Stimulated activated naive B cell treated with anti-CD40 and anti-IgM and Interleukin-4, amounts not matched to agents 10 μg/mL and 1 μg/mL and 100 μg/mL, for 72 hours (primary cell): ENCODE results near the gene DISC1.

Source experiments
- ATAC-seq, 2 donors: fragments of 150-1000 bp; cut with Tn5 transposase; replicated peaks; 2 replicates each; pipeline ENCODE4 v1.10.0; 2021; ENCODE audit warnings: moderate library complexity in 1 of 2
- DNase-seq: peaks from one replicate; pipeline ENCODE4 v3.0.0; 2021
- H3K27ac Mint-ChIP-seq: one replicate; pipeline ENCODE4 v1.8.0; 2022; ENCODE audit warnings: mild to moderate bottlenecking, mixed read lengths
- H3K27me3 Mint-ChIP-seq, 2 donors: one replicate each; pipeline ENCODE4 v1.8.0; 2022; ENCODE audit warnings: mixed read lengths in 2 of 2
- H3K36me3 Mint-ChIP-seq, 2 donors: one replicate each; pipeline ENCODE4 v1.8.0; 2022; ENCODE audit warnings: mixed read lengths in 2 of 2, mild to moderate bottlenecking in 1 of 2
- H3K4me1 Mint-ChIP-seq, 2 donors: one replicate each; pipeline ENCODE4 v1.8.0; 2022; ENCODE audit warnings: mixed read lengths in 2 of 2, mild to moderate bottlenecking in 1 of 2
- H3K4me3 Mint-ChIP-seq, 2 donors: one replicate each; pipeline ENCODE4 v1.8.0; 2022; ENCODE audit warnings: mild to moderate bottlenecking in 2 of 2, mixed read lengths in 2 of 2, moderate library complexity in 1 of 2
- H3K9me3 Mint-ChIP-seq, 2 donors: one replicate each; pipeline ENCODE4 v1.8.0; 2022; ENCODE audit warnings: mixed read lengths in 2 of 2, mild to moderate bottlenecking in 1 of 2

The DISC1 gene

GRCh38 chr1:231847612-231848397, 221.2 kb downstream of the DISC1 start:
- H3K27ac Mint-ChIP-seq: no peak overlapping the region
- H3K9me3 Mint-ChIP-seq: no peaks in the 10 kb centered on the region
- no peaks in the 10 kb centered on the region for H3K36me3 Mint-ChIP-seq
- H3K4me1 Mint-ChIP-seq: peaks cover 31 to 39% of the 10 kb centered on the region in 2 donors
- DNase-seq: no peak
- no peak overlapping the region for H3K4me3 Mint-ChIP-seq
- no peaks in the 10 kb centered on the region for H3K27me3 Mint-ChIP-seq
- no peak for ATAC-seq

GRCh38 chr1:231849981-231850380, 223.4 kb downstream of the DISC1 start:
- H3K27me3 Mint-ChIP-seq: no peaks in the 10 kb centered on the region
- H3K9me3 Mint-ChIP-seq: no peaks in the 10 kb centered on the region
- no peak overlapping the region for H3K4me3 Mint-ChIP-seq
- no peak for ATAC-seq
- no peaks in the 10 kb centered on the region for H3K36me3 Mint-ChIP-seq
- H3K27ac Mint-ChIP-seq: no peak overlapping the region
- peaks cover 17 to 18% of the 10 kb centered on the region in 2 donors for H3K4me1 Mint-ChIP-seq
- no peak for DNase-seq

- no peak for ATAC-seq
- no peaks in the 10 kb centered on the region for H3K9me3 Mint-ChIP-seq
- no peak overlapping the region for H3K4me3 Mint-ChIP-seq
- H3K4me1 Mint-ChIP-seq: peaks cover 9 to 10% of the 10 kb centered on the region in 2 donors
- no peak overlapping the region for H3K27ac Mint-ChIP-seq
- no peak for DNase-seq
- H3K27me3 Mint-ChIP-seq: no peaks in the 10 kb centered on the region
- no peaks in the 10 kb centered on the region for H3K36me3 Mint-ChIP-seq
These were observed 224.2 kb downstream of the DISC1 start for GRCh38 chr1:231850786-231851185.

DNA sequence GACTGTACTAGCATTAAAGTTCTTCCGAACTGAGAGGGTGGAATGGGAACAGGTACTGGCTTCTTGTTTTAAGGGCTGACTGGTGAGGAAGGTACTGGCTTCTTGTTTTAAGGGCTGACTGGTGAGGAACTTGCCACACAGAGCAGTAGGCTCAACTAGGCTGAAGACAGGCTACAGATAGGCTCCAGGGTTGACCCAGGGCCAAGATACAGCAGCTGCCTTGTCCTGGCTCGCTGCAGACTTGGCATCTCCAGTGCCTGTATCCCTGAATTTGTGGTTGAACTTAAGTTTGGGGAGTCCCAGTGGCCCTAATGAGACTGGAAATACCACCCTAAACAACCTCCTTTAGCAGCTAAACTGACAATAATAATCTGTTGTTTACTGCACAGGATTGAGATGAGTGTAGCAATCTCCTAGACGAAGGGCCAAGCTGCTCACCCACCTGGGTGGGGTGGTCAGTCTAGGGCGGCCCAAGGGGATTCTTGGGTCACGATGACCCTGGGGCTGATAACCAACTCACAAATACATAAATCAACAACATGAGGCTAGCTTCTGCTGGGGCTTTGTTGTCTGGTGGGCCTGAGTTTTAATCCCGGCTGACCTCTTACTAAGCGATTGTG, 227.1 kb downstream of the DISC1 start:
- no peak for ATAC-seq
- H3K27me3 Mint-ChIP-seq: no peaks in the 10 kb centered on the region
- no peak overlapping the region for H3K4me3 Mint-ChIP-seq
- no peak for DNase-seq
- peaks cover 8% of the 10 kb centered on the region in 2 donors for H3K4me1 Mint-ChIP-seq
- no peaks in the 10 kb centered on the region for H3K9me3 Mint-ChIP-seq
- H3K36me3 Mint-ChIP-seq: no peaks in the 10 kb centered on the region
- no peak overlapping the region for H3K27ac Mint-ChIP-seq

GRCh38 chr1:231855361-231855760, 228.8 kb downstream of the DISC1 start:
- H3K9me3 Mint-ChIP-seq: no peaks in the 10 kb centered on the region
- H3K27me3 Mint-ChIP-seq: no peaks in the 10 kb centered on the region
- H3K4me3 Mint-ChIP-seq: no peak overlapping the region
- no peaks in the 10 kb centered on the region for H3K36me3 Mint-ChIP-seq
- H3K27ac Mint-ChIP-seq: no peak overlapping the region
- no peak for ATAC-seq
- peaks cover 8% of the 10 kb centered on the region in 2 donors for H3K4me1 Mint-ChIP-seq
- DNase-seq: no peak

DNA sequence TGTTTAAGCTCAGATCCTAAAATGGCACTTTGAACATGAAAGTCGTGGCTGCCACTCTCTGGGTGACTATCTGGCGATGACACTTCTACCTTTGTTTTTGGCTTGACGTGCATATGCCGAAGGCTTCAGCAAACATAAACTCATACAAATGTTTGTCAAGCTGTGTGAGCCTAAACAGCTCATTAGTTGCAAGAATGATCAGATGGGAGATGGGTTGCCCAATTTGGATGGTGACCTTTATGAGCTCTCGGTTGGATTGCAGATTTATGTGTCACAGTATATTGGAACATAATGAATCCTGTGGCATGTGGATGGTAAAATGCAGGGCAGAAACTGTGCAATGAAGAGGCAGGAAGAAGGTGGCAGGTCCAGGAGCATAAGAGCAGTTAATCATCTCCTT, 229.3 kb downstream of the DISC1 start:
- H3K4me1 Mint-ChIP-seq: peaks cover 8% of the 10 kb centered on the region in 2 donors

DNA sequence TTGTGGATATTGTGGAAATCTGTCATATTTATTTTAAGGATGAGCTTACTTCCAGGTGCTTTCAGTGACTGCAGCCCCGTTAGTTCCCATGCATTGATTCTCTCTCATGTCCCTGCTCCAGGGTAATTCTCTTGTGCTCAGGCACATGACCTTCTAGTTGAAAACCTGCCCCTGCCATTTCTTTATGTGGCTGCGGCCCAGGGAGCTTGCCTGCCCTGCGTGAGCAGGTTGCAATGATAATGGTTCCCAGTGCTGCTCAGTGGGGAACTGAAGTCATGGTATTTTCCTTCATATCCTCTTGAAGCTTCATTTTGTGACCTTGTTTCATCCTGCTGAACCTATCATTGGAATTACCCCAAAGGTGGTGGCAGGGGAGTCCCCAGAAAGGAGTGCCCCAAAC, 229.8 kb downstream of the DISC1 start:
- Mint-ChIP-seq H3K27ac (no peak overlapping the region), H3K4me3 (no peak overlapping the region), H3K9me3 (no peaks in the 10 kb centered on the region)

More for the DNA sequence above, 229.3 kb downstream of the DISC1 start:
- Mint-ChIP-seq H3K36me3 (no peaks in the 10 kb centered on the region), H3K27me3 (no peaks in the 10 kb centered on the region), H3K4me3 (no peak overlapping the region), H3K27ac (no peak overlapping the region), H3K9me3 (no peaks in the 10 kb centered on the region)
- DNase-seq (no peak), ATAC-seq (no peak)

DNA sequence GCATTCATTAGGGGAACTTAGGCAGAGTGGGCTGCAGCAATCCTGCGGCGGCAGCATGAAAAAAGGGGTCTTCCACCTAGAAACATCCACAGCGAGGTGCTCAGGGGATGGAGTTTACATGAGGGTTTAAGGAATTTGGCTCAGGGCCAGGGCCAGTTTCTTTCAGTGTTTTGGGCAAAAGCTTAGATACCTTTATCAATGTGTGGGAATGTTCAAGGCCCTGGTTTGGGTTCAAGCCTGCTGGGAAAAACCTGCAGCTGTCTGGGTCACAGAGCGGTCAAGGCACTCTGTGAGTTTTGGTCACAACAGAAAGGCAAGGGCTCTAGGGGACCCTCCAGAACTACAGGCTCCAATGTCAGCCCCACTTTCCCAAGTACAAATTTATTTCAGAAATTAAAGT, 230.3 kb downstream of the DISC1 start:
- peaks cover 2 to 5% of the 10 kb centered on the region in 2 donors for H3K4me1 Mint-ChIP-seq
- DNase-seq (no peak), ATAC-seq (no peak)
- H3K4me3 Mint-ChIP-seq: no peak overlapping the region
- H3K36me3 Mint-ChIP-seq: no peaks in the 10 kb centered on the region
- H3K27ac Mint-ChIP-seq: no peak overlapping the region
- no peaks in the 10 kb centered on the region for H3K27me3 Mint-ChIP-seq
- no peaks in the 10 kb centered on the region for H3K9me3 Mint-ChIP-seq

More for the DNA sequence above, 229.8 kb downstream of the DISC1 start:
- no peak for DNase-seq
- no peaks in the 10 kb centered on the region for H3K27me3 Mint-ChIP-seq
- H3K36me3 Mint-ChIP-seq: no peaks in the 10 kb centered on the region
- peaks cover 7 to 8% of the 10 kb centered on the region in 2 donors for H3K4me1 Mint-ChIP-seq
- ATAC-seq: no peak

DNA sequence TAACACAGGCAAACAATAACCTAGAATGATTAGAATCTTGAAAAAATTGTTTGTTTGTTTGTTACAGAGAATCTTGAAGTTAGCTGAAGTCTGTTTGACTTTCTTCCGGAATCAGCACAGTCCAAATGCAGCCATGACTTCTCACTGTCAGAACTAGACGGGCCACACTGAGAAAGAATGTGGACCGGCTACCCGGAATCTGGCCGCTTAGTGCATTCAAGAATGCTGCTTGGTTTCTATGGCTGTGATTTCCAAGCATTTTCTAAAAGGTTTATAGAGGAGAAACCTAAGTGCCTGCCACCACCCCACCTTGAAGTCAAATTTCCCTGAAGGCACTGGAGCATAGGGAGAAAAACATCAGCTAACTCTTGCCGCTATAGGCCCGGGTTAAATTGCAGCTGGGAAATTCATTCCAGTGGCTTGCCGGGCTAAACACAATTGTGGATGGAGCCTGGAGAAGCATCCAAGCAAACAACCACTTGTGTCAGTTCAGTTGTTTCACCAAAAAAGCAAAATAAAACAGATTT, 231.1 kb downstream of the DISC1 start:
- DNase-seq: no peak
- Mint-ChIP-seq H3K27ac (no peak overlapping the region), H3K9me3 (no peaks in the 10 kb centered on the region), H3K4me3 (no peak overlapping the region), H3K27me3 (no peaks in the 10 kb centered on the region), H3K36me3 (no peaks in the 10 kb centered on the region), H3K4me1 (no peaks in the 10 kb centered on the region)
- no peak for ATAC-seq

DNA sequence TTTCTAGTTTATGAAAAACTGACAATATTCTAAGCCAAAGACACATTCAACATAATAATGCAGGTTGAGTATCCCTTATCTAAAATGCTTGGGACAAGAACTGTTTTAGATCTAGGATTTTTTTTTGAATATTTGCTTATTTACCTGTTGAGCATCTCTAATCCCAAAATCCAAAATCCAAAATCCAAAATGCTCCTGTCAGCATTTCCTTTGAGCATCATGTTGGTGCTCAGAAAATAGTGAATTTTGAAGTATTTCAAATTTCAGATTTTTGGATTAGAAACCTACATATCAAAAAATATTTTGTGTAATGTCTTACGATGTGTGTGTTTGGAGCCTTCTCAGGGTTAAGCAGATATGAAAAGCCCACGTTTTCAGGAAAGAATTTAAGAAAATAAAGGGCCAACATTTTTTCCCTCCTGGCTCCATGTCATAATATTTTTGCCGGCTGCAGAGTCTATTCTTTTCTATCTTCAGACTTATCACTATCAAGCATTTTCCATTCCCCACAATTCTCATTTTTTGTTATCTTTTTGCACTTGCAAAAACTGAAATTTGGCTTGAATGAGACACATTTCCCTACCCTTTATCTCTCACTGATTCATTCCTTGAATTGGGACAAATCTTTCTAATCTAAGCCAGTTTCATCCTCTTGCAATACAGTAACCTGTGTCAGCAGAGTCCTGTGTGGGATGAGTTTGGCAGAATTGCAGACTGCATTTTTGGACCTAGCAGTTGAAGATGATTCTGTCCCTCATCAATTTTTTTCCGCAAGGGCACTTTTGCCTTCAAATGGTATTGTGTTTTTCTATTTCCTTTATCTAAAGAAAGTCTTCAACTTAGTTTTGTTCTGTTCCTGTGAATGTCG, 233.9 kb downstream of the DISC1 start:
- Mint-ChIP-seq H3K27ac (no peak overlapping the region), H3K36me3 (no peaks in the 10 kb centered on the region), H3K27me3 (no peaks in the 10 kb centered on the region), H3K4me1 (no peaks in the 10 kb centered on the region), H3K4me3 (no peak overlapping the region), H3K9me3 (no peaks in the 10 kb centered on the region)
- DNase-seq (no peak), ATAC-seq (no peak)

DNA sequence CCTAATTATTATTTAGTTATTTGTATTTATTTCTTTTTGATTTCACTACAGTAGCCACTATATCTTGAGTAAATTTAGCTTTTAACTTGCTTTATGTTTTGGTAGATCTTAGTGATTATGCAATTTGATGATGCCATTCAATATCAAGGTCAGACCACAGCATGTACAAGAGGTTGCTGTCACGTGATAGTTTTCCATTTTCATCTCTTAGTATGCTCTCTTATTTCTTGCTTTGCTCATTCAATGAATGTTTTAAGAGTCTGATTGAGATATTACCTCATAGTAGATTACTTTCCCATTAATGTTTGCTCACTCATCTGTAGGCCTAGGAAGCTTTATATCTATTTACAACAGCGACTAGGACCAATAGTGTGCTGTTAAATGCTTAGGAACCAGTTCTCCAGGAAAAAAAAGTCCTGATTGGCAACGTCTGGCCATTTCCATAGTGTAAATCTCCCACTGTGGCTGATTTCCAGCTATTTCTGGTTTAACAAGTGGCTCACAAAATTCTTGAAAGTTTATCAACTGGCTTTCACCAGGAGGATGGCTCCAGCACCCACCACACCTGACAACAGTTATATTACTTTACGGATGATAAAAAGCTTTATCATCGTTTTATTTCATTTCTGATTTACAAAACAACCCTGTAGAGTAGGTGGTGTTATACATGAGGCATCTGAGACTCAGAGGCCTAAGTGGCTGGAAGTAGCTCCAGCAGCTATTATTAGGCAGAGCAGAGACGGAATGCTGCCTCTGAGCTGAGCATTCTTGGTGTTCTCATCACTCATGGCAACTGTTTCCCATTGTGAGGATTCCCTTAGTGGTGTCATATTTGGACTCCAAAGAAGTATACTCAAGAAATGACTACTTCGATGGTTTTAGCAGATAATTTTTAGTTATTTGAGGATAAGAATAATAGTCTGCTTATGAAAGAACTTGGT, 235.2 kb downstream of the DISC1 start:
- no peak overlapping the region for H3K4me3 Mint-ChIP-seq
- ATAC-seq (no peak), DNase-seq (no peak)
- no peaks in the 10 kb centered on the region for H3K9me3 Mint-ChIP-seq
- no peaks in the 10 kb centered on the region for H3K36me3 Mint-ChIP-seq
- peaks cover 2 to 3% of the 10 kb centered on the region in 2 donors for H3K4me1 Mint-ChIP-seq
- no peaks in the 10 kb centered on the region for H3K27me3 Mint-ChIP-seq
- no peak overlapping the region for H3K27ac Mint-ChIP-seq

GRCh38 chr1:231862611-231863010, 236.0 kb downstream of the DISC1 start:
- no peaks in the 10 kb centered on the region for H3K36me3 Mint-ChIP-seq
- H3K4me3 Mint-ChIP-seq: no peak overlapping the region
- no peaks in the 10 kb centered on the region for H3K9me3 Mint-ChIP-seq
- ATAC-seq: no peak
- H3K27me3 Mint-ChIP-seq: no peaks in the 10 kb centered on the region
- peaks cover 2 to 6% of the 10 kb centered on the region in 2 donors for H3K4me1 Mint-ChIP-seq
- DNase-seq: no peak
- no peak overlapping the region for H3K27ac Mint-ChIP-seq

DNA sequence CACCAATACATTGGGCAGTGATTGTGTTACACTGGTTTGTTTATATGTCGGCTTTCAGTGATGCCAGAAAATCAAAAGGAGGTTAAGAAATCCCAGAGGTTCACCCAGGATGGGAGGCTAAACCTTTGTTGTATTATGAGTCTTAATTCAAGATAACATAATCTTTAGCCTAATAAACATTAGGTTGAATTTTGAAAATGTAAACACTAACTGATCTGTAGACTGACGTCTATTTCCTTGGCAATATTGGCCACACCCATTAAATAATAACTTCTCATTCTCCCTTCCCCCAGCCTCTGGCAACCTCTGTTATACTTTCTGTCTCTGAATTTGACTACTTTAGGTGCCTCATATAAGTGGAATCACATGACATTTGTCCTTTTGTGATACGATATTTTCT, 238.7 kb downstream of the DISC1 start:
- ATAC-seq (no peak), DNase-seq (no peak)
- Mint-ChIP-seq H3K27me3 (no peaks in the 10 kb centered on the region), H3K9me3 (no peaks in the 10 kb centered on the region), H3K4me3 (no peak overlapping the region), H3K36me3 (no peaks in the 10 kb centered on the region), H3K4me1 (peaks cover 12 to 18% of the 10 kb centered on the region in 2 donors), H3K27ac (no peak overlapping the region)
